SK-N-SH (cell line): ENCODE data around the gene MT2A.

ENCODE experiments used
- EP300 ChIP-seq, 2 experiments: IDR thresholded peaks; 2 replicates each; pipeline versions ENCODE4 v1.4.0 to v1.6.1; 2012; ENCODE audit warnings: borderline replicate concordance in 1 of 2, low read depth in 1 of 2, low read length in 1 of 2
- JUND ChIP-seq: IDR thresholded peaks from 2 replicates; pipeline ENCODE4 v1.4.0; 2012
- POLR2AphosphoS5 ChIP-seq: IDR thresholded peaks from 2 replicates; pipeline ENCODE4 v1.6.1; 2012; ENCODE audit warnings: low read depth, low read length
- TF ChIP-seq, protein P1 (sequence below): fragments of 200-600 bp; sonication (generic); IDR thresholded peaks from 2 replicates; pipeline ENCODE4 v1.6.1; 2017; ENCODE audit warnings: antibody characterized with exemption, mild to moderate bottlenecking, moderate library complexity

GRCh38 chr16:56643080-56643778 lies 34.8 kb downstream of the MT2A start:
- TF ChIP-seq, protein P1, sequence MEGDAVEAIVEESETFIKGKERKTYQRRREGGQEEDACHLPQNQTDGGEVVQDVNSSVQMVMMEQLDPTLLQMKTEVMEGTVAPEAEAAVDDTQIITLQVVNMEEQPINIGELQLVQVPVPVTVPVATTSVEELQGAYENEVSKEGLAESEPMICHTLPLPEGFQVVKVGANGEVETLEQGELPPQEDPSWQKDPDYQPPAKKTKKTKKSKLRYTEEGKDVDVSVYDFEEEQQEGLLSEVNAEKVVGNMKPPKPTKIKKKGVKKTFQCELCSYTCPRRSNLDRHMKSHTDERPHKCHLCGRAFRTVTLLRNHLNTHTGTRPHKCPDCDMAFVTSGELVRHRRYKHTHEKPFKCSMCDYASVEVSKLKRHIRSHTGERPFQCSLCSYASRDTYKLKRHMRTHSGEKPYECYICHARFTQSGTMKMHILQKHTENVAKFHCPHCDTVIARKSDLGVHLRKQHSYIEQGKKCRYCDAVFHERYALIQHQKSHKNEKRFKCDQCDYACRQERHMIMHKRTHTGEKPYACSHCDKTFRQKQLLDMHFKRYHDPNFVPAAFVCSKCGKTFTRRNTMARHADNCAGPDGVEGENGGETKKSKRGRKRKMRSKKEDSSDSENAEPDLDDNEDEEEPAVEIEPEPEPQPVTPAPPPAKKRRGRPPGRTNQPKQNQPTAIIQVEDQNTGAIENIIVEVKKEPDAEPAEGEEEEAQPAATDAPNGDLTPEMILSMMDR, result no peak
- no peak for TF ChIP-seq POLR2AphosphoS5
- no peak for TF ChIP-seq JUND
- TF ChIP-seq EP300 (IDR thresholded peaks at IDR 0.05; ENCODE audit: borderline replicate concordance in 1 of 2, low read depth in 1 of 2, low read length in 1 of 2), result no peak
